Stimulated activated CD8-positive, alpha-beta memory T cell treated with anti-CD3 and anti-CD28 coated beads, Interleukin-4, amount 100 ng/mL, for 4 hours (primary cell): Measurements from ENCODE around the gene LBR.
"Not testable (repeated sequence)": the region's sequence is repeated elsewhere in the genome, so short reads cannot be mapped to it uniquely, and the experiment has no call there.

ENCODE experiments used
- DNase-seq, 2 donors: peaks; one replicate each; pipeline ENCODE4 v3.0.0-alpha.2; 2020; ENCODE audit warnings: low read depth in 2 of 2, low spot score in 1 of 2

The LBR gene

DNA sequence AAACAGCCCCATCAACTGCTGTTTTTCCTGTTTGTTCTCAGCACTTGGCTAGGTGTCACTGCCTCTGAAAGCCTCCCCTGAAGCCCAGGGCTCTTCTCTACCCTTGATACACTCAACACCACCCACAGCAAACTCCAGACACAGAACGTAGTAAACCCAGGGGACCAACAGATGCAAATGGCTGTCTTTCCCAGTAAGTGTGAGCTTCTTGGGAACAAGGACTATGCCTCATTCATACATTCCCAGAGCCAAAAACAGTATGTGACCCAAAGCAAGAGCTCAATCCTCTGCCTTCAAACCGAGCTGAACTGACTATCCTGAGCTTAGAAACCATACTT, 4.4 kb downstream of the LBR start:
- DNase-seq, result no peak

DNA sequence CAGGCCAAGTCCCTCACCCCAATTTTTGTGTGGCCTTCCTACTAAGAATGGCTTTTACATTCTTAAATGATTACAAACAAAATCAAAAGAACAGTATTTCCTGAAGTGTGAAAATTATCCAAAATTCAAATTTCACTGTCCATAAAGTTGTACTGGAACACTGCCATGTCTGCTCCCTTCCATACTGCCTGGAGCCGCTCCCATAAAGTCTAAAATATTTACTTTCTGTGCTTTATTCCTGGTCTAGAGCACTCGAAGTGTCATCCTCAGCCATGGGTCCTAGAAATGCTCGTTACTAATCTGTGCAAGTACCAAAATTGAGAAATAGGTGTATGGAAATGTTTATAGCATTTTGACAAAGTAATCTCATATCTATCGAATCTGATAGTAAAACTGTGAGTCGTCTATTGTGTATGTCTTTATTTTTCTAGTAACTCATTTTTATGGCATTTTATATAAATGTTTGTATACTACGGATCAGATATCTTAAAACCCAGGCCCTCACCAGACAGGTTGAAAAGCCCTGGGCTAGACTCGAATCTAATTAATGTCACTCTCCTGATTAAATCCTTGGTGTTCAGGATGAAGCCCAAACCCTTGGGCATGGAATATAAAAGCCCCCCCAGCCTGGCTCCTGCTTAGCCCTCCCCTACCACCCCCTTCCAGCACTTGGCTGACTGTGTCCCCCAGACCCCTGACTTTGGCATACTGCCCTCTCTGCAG, 4.9 kb downstream of the LBR start:
- no peak for DNase-seq

DNA sequence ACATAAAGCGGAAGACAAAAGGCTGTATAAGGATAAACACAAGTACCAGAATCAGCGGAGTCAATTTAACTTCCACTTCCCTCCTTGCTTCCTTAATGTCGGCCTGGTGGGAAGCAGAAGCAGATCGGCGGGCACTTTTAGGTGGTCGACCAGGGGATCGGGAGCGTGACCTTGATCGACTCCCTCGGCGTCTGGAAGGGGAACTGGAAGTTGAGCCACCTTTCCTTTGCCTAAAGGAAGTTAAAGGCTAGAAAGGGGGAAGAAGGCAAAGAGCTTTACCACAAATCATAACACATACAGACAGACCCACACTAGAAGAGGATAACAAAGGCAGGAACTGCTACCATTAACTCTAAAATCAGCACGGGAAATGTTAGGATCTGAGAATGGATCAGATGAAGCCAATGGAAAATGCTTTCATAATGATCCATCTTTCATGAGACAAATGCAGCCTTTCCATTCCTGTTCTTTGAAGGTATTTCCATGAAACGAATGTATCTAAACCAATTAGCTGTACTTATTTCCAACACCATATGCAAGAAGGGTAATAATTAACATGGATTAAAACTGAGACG, 5.7 kb downstream of the LBR start:
- no peak for DNase-seq

DNA sequence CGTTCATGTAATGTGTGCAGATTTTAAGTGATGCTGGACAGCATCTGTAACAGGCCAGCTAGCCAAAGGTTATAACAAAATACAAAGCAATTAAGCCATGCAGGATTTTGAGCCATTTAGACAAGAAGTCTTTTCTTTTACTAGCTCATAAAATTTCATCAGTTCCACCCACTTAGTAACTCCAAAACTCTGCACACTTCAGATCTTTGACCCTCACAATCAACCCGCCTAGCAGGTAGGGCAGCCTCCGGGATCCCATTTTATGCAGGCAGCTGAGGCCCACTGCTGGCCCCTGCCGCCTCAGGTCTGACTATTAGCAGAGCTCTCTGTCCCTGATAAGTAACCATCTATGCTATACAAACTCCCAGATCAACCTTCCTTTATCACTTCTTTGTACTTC, 9.2 kb downstream of the LBR start:
- no peak for DNase-seq

DNA sequence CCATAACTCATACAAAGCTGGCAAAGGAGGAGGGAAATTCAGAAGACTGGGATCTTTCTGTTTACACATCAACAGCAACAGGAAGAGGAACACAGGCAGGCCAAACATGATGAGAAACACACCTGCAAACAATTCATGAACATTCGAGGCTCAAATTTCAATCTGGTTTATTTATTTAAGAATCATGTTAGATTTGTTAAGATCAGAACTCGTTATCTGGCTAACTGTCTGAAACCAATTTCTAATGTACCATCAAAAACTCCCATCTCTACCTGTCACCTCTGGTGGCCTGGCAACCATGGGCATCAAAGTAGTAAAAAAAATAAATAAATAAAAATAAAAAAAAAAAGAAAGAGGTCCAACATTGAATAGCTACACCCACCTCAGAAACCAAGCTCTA, 9.8 kb downstream of the LBR start:
- no peak for DNase-seq

DNA sequence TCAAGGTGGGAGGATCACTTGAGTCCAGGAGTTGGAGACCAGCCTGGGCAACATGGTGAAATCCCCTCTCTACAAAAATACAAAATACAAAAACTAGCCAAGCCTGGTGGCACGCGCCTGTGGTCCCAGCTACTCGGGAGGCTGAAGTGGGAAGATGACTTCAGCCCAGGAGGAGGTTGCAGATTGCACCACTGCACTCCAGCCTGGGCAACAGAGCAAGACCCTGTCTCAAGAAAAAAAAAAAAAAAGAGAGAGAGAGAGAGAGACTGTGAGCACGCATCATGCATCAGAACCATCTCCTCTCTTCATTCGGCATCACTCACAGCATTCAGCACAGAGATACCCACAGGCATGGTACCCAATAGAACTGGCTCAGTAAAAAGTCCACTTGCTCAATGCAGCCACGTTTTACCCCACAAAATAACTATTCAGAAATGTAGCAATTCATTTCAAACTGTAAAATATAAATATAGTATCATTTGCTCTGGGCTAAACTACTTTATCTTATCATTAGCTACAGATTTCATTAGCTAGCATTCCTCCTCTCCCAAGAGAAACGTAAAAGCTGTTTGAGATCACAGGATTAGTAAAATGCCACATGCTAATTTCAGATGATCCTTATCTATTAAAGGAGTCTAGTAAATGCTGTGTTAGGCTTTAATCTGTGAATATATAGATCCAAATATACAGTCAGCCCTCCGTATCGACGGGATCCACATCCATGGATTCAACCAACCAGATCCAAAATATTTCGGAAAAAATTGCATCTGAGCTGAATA, 11.7 kb downstream of the LBR start:
- DNase-seq, result no peak

DNA sequence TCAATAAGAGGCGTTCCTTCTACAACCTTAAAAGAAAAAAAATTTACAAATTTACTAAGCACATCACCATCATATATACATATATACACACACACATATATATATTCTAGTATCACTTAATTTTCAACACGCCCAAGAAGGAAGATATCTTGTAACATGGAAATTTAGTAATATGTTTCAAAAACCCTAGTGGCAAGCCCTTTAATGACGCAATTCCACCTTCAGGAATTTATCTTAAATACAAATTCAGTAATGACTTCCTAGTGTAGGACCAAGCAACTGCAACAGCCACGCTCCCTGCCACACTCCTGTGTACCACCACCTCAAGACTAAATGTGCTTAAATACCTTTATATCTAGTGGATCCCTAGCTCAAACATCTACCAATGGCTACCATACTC, 12.5 kb downstream of the LBR start:
- DNase-seq, result no peak

DNA sequence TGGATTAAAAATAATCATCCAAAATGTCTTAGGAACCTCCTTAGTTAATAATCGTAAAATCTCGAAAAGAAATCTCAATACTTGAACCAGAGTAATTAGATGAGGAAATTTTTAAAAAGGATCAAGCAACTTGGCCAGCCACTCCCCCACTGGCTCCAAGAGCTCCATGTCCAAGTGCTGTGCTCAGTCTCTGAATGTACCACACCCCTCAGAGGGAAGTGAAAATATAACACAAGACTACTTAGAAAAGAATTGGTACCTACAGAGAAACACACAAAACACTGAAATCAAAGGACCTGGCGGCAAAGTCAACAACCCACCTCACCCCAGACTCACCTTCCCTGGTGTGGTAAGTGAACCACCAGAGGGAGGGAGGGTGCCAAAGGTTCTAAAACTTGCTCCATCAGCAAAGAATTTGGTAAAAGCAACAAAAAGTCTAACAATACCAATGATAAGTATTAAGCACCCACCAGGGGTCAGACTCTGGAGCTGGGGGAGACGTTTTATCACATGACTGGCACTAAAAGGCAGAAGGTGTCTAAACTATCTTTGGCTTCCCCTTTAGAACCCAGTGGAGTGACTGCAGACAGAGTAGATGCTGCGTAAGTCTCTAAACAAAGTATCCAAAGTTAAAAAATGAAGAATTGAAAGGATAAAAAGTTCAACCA, 14.0 kb downstream of the LBR start:
- no peak for DNase-seq

DNA sequence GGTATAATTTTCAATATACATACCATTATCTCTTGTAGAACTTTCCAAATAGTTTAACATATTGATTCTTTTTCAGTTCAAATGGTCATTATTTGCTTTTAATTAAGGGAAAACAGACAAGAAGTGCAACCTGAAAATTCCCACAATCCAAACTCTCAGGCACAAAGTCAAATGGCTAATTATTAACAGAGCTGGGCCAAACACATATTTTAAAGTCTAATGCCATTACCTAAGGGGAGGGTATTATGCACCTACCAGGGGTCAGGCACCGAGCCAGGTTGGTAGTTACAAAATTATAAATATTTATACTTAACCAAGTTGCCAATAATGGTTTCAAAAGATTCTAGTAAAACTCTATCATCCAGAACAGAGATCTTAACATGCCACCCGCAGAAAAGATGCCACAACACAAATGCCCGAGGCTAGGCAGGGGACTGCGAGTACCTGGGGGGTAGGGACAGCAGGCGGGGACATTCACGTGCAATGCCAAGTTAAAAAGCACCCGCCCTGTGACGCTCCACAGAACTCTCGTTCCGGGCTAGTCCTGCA, 15.0 kb downstream of the LBR start:
- no peak for DNase-seq

DNA sequence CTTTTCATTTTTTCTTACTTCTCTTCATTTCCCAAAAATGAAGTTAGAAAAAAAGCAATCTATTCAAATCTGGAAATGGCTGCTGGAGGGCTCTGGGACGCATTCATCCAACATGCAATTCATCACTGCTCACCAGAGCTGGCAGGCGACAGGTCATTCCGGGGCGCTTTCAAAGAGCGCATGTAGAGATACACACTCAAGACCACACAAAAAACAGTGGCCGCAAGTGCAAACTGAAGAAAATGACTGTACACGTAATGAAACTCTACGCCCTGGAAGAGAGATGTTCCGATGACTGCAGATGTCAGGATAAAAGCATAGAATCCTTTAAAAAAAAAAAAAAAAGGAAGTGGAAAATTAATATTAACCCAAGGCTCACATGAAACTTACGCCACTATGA, 15.5 kb downstream of the LBR start:
- no peak for DNase-seq

DNA sequence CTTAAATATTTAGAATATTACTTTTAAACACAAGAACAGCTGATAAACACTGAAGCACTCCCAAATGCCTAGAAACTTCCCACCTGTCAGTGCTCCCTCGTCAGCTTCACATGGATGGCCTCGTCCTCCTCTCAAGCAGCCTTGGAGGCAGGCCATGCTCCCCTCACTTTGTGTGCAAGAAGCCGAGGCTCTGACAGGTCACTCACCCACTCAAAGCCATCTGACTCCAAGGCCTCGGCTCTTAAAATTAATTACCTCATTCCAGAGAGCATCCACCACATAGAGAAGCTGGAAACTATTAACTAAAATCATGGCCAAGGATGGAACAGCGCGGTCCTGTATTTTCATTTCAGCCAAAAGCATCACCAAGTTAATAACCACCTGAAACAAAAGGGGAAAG, 17.8 kb downstream of the LBR start:
- DNase-seq, result no peak

DNA sequence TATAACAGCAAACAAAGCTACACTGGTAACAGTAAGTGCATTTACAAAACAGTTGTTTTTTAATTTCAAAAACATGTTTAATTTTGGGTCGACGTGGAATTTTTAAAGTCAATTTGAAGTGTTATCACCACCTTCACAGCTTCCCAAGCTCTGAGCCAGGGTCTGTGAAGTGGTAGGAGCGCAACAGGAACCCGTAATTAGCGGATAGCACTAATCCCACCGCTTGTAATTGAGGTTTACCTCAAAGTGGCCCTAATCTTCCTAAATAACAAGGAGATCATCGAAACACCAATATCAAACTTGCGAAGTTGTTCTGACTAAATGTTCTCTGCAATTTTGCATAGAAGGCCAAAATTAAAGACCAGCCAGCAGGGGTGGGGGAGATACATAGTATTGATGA, 18.8 kb downstream of the LBR start:
- DNase-seq, result no peak

DNA sequence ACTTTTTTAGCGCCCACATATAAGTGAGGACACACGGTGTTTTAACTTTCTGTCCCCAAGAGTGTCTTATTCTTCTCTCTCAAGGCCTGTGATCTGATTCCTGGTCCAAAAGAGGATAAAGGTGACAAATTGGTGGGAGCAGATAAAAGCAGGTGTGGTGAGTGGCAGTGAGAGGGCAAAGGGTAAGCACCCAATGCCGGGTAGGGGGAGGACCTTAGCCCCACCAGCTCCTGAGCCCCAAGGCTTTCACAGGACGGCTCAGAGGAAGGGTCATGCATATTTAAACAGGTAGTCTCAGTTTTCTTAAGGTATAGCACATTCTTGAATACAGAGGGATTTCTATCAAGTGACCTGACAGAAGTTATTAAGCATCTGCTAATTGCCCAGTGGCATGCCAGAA, 19.6 kb downstream of the LBR start:
- no peak for DNase-seq

DNA sequence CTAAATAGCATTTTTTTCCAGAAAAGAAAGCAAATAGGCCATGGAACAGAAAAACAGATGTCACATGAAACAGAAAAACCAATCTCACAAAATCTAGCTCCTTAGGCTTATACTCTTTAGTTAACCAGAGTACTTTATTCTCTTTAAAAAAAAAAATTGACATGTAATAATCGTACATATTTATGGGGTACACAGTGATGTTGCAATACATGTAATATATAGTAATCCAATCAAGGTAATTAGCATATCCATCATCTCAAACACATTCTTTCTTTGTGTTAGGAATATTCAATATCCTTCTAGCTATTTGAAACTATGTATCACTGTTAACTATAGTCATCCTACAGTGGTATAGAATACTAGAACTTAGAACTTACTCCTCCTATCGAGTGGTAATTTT, 20.1 kb downstream of the LBR start:
- DNase-seq, result no peak

DNA sequence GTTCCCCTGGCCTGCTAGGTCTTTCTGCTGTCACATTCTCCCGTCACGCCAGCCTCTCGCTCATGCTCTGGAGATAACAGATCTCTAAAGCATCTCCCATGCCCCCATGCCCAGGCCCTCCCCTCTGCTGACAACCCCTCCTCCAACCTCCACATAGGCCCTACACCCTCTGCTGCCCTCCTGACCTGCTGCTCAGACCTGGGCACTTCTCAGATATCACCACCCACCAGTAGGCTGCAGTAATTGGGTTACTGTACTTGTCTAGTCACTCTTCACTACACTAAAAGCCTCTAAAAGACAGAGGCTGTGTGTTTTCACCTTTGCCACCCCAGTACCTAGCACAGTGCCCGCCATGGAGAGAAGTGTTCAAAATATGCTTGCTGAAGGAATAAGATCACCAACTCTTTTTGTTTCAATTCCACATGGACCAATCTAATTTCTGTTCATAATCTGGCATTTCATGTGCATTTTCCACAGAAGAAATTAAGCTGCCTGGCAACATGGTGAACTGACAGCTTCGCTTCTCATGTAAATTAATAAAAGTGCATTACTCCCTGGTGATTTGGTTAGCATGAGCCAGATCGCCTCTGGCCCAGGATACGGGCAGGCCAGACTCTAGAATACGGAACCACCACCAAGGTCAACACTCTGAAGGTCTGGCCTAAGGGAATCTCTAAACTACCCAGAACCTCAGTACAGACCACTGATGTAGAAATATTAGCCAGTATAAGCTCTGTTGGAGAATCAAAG, 20.7 kb downstream of the LBR start:
- DNase-seq, result no peak

DNA sequence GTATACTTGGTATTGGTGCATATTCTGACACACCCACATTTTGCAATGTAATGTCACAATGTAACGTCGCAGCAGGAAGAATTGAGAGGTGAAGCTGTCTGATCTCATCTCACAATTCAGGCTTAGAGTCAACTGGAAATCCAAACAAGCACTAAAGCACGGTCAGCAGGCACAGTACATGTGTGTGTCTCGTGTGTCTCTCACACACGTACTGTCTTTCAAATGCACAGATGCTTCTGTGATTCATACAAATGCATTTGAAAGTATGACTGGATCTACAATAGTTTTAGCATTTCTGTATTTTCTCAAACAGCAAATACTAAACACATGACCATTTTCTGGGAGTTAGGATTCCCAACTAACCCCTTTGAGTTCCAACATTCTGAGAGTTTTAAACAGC, 26.9 kb downstream of the LBR start:
- DNase-seq, result no peak

DNA sequence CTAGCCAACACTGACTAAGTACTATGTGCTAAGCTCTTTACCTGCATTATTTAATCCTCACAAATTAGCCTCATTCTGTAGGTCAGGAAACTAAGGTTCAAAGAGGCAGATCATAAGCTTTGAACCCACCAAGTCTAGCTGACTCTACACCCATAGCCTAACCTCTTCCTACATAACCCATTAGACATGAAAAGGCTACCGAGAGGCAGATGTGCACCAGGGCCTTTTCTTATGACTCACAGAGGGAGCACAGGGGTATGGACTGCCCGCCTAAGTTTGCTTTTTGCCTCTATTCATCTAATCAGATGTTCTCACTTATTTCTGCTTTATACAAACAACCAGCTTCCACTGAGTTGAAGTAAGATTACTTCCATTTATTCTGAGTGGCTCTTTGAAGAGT, 31.5 kb downstream of the LBR start:
- no peak for DNase-seq

DNA sequence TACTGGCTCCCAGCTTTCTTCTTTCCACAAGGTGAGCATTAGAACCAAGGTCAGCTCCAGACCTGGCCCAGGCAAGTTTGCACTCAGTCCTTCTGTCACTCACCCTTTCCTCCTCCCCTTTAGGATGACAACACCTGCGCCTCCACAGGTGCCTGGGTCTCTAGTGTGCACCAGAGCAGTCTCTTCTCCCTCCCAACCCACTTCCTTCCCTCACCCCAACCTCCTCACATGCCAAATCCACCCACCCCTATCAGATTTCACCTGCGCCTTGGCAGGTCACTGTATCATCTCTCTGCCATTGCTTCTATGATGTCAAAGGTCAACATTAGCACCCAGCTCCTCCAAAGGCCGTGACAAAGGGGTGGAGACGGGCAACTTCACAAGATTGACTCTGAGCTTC, 38.0 kb downstream of the LBR start:
- no peak for DNase-seq

DNA sequence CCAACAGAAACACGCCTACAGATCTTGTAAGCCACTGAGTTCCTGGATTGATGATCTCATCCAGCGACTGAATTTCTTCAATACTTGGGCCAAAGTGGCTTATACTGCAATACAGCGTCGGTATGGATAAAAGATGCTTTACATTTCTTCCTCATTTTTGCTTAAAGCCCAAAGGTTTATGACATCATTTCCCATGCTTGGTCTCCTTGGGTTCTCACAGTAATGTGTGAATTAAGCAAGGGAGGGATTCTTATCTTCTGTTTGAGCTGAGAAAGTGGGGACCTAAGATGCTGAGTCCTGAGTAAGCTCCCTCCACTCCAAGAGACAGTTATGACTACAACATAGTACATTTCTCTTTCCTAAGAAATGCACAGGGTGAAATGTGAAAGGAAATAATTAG, 39.5 kb downstream of the LBR start:
- no peak for DNase-seq

DNA sequence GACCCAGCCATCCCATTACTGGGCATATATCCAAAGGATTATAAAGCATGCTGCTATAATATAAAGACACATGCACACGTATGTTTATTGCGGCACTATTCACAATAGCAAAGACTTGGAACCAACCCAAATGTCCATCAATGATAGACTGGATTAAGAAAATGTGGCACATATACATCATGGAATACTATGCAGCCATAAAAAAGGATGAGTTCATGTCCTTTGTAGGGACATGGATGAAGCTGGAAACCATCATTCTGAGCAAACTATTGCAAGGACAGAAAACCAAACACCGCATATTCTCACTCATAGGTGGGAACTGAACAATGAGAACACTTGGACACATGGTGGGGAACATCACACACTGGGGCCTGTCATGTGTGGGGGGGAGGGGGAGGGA, 41.0 kb downstream of the LBR start:
- not testable (repeated sequence) for DNase-seq

DNA sequence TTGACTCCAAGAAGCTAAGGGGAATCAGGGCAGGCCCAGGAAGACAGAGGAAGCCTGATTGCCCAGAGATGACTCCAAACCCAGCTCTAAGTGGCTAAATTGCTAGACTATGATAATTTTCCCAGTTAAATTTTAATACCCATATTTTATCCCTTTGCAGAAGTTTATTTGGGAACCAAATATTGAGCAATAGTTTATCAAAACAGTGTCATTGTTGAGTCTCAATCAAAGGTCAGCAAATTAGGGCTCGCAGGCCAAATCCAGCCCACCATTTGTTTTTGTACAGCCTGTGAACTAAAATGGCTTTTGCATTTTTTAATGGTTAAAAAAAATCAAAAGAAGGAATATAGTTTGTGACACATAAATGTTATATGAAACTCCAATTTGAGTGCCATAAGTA, 47.1 kb downstream of the LBR start:
- DNase-seq, result no peak
